Measurements from ENCODE around the gene RTL10.

DNA sequence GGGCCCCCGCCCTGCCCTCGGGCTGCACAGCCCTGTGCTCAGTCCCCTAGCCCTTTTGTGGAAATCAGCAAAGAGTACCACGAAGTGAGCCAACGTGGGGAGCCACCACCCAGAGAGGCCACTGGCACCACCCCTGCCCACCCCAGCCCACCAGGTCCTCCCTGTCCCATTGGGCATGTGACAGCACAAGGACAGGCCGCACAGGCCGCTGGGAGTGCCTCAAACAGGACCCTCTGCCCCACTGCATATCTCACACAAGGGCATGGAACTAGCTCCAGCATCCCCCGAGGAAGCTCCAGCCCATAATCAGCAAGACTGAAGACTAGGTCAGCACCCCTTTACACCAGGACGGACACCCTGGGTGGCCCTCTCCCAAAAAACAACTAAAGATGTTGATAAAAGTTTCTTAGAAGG is 29.7 kb downstream of the RTL10 start:
- TF ChIP-seq, protein P1, sequence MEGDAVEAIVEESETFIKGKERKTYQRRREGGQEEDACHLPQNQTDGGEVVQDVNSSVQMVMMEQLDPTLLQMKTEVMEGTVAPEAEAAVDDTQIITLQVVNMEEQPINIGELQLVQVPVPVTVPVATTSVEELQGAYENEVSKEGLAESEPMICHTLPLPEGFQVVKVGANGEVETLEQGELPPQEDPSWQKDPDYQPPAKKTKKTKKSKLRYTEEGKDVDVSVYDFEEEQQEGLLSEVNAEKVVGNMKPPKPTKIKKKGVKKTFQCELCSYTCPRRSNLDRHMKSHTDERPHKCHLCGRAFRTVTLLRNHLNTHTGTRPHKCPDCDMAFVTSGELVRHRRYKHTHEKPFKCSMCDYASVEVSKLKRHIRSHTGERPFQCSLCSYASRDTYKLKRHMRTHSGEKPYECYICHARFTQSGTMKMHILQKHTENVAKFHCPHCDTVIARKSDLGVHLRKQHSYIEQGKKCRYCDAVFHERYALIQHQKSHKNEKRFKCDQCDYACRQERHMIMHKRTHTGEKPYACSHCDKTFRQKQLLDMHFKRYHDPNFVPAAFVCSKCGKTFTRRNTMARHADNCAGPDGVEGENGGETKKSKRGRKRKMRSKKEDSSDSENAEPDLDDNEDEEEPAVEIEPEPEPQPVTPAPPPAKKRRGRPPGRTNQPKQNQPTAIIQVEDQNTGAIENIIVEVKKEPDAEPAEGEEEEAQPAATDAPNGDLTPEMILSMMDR (IDR thresholded peaks at IDR 0.05), result no peak
- TF ChIP-seq POLR2A (IDR thresholded peaks at IDR 0.05), result no peak
